Superior temporal gyrus (tissue), 1 donor: ENCODE data around the gene SLC25A44.

Experiments
- DNase-seq: peaks from one replicate; pipeline ENCODE4 v3.0.0-alpha.2; 2016; ENCODE audit errors: extremely low spot score

SLC25A44 gene

GRCh38 chr1:156241311-156241811 lies 47.5 kb downstream of the SLC25A44 start:
- DNase-seq = no peak

DNA sequence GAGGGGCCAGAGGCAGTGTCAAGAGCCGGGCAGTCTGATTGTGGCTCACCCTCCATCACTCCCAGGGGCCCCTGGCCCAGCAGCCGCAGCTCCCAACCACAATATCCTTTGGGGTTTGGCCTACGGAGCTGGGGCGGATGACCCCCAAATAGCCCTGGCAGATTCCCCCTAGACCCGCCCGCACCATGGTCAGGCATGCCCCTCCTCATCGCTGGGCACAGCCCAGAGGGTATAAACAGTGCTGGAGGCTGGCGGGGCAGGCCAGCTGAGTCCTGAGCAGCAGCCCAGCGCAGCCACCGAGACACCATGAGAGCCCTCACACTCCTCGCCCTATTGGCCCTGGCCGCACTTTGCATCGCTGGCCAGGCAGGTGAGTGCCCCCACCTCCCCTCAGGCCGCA lies 48.0 kb downstream of the SLC25A44 start, which contains the start of gene BGLAP:
Gene BGLAP (plus strand): TSS at position 259 of the 400 bp plus-strand sequence. CDS start 48 bp downstream, at position 307.
- DNase-seq = no peak

DNA sequence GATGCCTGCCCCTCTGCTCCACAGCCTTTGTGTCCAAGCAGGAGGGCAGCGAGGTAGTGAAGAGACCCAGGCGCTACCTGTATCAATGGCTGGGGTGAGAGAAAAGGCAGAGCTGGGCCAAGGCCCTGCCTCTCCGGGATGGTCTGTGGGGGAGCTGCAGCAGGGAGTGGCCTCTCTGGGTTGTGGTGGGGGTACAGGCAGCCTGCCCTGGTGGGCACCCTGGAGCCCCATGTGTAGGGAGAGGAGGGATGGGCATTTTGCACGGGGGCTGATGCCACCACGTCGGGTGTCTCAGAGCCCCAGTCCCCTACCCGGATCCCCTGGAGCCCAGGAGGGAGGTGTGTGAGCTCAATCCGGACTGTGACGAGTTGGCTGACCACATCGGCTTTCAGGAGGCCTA lies 48.8 kb downstream of the SLC25A44 start:
- no peak for DNase-seq

GRCh38 chr1:156244126-156244525 lies 50.2 kb downstream of the SLC25A44 start:
- DNase-seq = no peak

DNA sequence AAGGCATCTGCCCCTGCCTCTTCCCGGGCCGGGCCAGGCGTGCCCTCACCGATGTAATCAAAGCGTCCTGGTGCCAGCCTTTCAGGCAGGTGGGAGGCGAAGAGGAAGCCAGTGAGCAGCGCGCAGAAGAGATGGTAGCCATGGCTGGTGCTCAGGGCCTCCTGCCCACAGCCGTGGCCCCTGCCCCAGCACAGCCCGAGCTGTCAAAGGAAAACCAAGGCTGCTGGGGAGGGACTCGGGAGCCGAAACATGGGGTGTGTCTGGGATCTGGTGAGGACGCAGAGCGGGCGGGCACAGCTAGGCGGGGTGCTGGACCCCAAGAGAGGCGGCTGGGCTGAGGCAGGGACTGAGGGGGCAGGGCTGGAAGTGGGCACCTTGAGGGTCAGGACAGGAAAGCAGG lies 50.8 kb downstream of the SLC25A44 start:
- DNase-seq = no peak

GRCh38 chr1:156245451-156246232 lies 51.7 kb downstream of the SLC25A44 start:
- no peak for DNase-seq

GRCh38 chr1:156246241-156246780 lies 52.4 kb downstream of the SLC25A44 start:
- DNase-seq = no peak

GRCh38 chr1:156246781-156247459 lies 53.0 kb downstream of the SLC25A44 start:
- DNase-seq = no peak

DNA sequence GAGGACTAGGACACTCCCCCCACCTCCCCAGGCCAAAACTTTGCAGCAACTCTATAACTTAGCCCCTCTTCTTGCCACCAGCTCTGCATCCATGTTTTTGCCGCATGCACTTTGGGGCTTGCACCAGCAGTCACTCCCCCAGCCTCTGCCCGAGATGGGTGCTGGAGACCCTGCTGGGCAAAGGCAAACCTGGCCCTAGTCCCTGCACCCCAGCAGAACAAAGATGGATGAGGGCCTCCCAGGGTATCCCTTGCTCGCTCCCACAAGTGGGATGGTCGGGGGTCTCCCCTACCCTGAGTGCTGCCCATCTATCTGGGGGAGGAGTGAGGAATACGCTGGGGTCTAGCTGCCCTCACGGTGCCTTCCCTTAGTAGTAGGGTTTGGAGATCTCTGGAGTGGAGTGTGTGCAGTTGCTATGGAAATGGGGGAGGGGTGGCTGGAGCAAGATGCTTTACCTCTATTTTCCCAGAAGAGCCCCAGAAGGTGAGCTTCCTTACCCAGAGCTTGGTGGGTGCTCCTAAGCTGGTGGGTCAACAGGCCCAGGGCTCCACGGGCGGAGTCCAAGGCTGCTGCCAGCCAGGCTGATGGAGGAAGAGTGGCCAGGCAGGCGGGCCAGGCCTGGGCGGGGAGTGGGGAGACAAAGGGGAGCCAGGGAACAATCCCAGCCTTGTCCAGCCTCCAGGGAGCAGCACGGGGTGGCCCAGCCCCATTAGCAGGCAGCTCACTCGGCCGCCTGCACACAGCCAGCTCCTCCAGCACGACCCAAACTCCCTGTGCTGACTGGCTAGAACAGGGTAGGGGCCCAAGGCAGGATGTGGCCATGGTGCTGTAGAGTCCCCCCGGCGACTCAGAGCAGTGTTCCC lies 53.8 kb downstream of the SLC25A44 start, which contains the start of gene PAQR6:
Gene PAQR6 (minus strand): TSS at position 597 of the 863 bp plus-strand sequence. CDS start 1,325 bp downstream, outside the sequence.
- peak; percentile 93 for DNase-seq

GRCh38 chr1:156248323-156248683 lies 54.4 kb downstream of the SLC25A44 start:
- no peak for DNase-seq

- no peak for DNase-seq
Measured at GRCh38 chr1:156249593-156249992, 55.7 kb downstream of the SLC25A44 start.

DNA sequence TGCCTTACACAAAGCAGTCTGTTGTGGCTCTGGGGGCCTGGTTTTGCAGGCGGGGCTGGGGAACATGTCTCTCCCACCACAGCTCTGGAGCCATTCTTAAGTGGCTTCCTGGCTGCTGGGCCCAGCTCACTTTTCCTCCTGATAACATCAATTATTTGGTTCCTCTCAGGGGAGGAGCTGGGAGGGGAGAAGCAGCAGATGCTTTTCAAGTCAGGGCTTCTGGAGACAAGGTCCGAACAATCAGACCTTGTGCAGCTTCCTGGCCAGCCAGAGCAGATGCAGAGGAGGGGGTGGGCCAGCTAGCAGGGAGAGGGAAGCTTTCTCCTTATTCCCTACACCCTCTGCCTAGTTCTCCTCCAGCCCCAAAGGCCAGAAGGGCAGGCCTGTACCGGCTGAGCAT lies 57.6 kb downstream of the SLC25A44 start:
- DNase-seq = no peak

DNA sequence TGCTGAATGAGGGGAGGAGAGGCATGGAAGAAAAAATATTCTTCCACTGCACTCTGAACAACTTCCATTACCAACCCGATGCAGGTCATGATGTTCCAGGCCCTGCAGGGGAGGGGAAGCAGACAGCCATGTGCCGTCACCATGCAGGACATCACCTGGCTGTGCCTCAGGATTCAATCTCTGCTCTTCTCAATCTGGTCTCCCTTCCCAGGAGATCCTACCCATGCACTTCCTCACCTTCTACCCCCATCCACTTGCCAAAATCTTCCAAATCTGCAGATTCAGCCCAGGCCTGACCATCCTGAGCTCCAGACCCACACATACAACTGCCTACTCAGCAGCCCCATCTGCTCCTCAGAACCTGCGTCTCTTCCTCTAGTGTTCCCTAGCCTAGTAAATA lies 59.7 kb downstream of the SLC25A44 start:
- no peak for DNase-seq

DNA sequence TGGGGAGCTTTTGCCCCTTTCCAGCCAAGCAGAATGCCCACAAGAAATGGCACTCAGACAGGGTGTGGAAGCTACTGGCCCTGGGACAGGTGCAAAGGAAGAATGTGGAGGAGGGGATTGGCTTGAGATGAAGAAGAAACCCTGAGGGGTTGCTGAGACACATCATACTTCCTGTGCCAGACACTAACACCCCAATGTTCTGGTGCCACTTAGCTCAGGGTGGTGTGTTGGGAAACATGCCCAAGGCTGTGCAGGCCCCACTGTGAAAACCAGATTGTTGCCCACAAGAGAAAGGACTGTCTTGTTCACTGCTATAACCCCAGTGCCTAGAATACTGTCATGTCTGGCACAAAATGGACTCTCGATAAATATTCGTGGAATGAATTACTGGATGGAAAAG lies 63.8 kb downstream of the SLC25A44 start:
- peak; percentile 38 for DNase-seq

GRCh38 chr1:156258859-156259258 lies 65.0 kb downstream of the SLC25A44 start:
- DNase-seq = no peak

GRCh38 chr1:156259805-156260204 lies 65.9 kb downstream of the SLC25A44 start:
- DNase-seq = peak; percentile 70

GRCh38 chr1:156260896-156261295 lies 67.0 kb downstream of the SLC25A44 start:
- no peak for DNase-seq
